HepG2 (cell line): ENCODE results near the gene SDF2. TPM values are rescaled to one million over a fixed set of nuclear protein-coding genes. Genes with fewer than 3 reads are reported as not detected.

Experiments used
- polyA plus RNA-seq, 8 experiments: library from polyadenylated mRNA; depleted of rRNA in 3 of 8; stranded (reverse) in 7 of 8; unstranded in 1 of 8; fragments of >200 nt; fragmentation: Illumina TruSeq in 4 of 8; extraction: Trizol in 4 of 8; gene quantifications; 2 replicates each; pipeline versions ENCODE4 v1.2.1 to v1.2.3, GENCODE V29; 2011 to 2016; ENCODE audit warnings: low read depth in 4 of 8, missing spikeins in 1 of 8, mixed read lengths in 1 of 8; ENCODE audit not compliant: insufficient read depth in 1 of 8
- total RNA-seq, 5 experiments: library from RNA; depleted of rRNA; stranded (reverse); fragments of >200 nt; fragmentation: Illumina TruSeq; extraction: Trizol; gene quantifications; 2 replicates each; pipeline ENCODE4 v1.2.3, GENCODE V29; 2016; ENCODE audit warnings: low read depth in 1 of 5

SDF2 gene
- total and polyA plus RNA-seq, 2 of the 13 experiments (the other 11 are each of a cell fraction or from before 2014, with no cell fraction given): 58.2 to 58.4 TPM

Other genes with a start within 250 kb of the SDF2 start
- gene SLC13A2, start 188.3 kb downstream of the SDF2 start, total RNA-seq (2016; rRNA removed; fragmentation: Illumina TruSeq; extraction: Trizol): not detected in 2 replicates
- gene SLC13A2, start 188.3 kb downstream of the SDF2 start, polyA plus RNA-seq (2011; rRNA removed): 0.07 TPM in 1 of 2 replicates, not detected in the other
- not detected in 2 replicates for gene FOXN1, start 155.6 kb downstream of the SDF2 start, total RNA-seq (2016; rRNA removed; fragmentation: Illumina TruSeq; extraction: Trizol)
- 0.01 TPM in 1 of 2 replicates, not detected in the other for gene FOXN1, start 155.6 kb downstream of the SDF2 start, polyA plus RNA-seq (2011; rRNA removed)
- 7.8 and 10.4 TPM in 2 replicates for gene UNC119, start 109.3 kb downstream of the SDF2 start, total RNA-seq (2016; rRNA removed; fragmentation: Illumina TruSeq; extraction: Trizol)
- gene UNC119, start 109.3 kb downstream of the SDF2 start, polyA plus RNA-seq (2011; rRNA removed): 57.6 and 63.1 TPM in 2 replicates
- gene PIGS, start 90.4 kb downstream of the SDF2 start, total RNA-seq (2016; rRNA removed; fragmentation: Illumina TruSeq; extraction: Trizol): 26.6 and 42.6 TPM in 2 replicates
- gene PIGS, start 90.4 kb downstream of the SDF2 start, polyA plus RNA-seq (2011; rRNA removed): 23.5 and 31.7 TPM in 2 replicates
- 15.4 and 16.9 TPM in 2 replicates for gene ALDOC, start 85.0 kb downstream of the SDF2 start, total RNA-seq (2016; rRNA removed; fragmentation: Illumina TruSeq; extraction: Trizol)
- gene ALDOC, start 85.0 kb downstream of the SDF2 start, polyA plus RNA-seq (2011; rRNA removed): 60.9 and 86.5 TPM in 2 replicates
- gene SPAG5, start 62.9 kb downstream of the SDF2 start, total RNA-seq (2016; rRNA removed; fragmentation: Illumina TruSeq; extraction: Trizol): 98.0 and 105 TPM in 2 replicates
- 28.2 and 41.4 TPM in 2 replicates for gene SPAG5, start 62.9 kb downstream of the SDF2 start, polyA plus RNA-seq (2011; rRNA removed)
- 1.9 and 5.0 TPM in 2 replicates for gene RSKR, start 47.7 kb downstream of the SDF2 start, total RNA-seq (2016; rRNA removed; fragmentation: Illumina TruSeq; extraction: Trizol)
- gene RSKR, start 47.7 kb downstream of the SDF2 start, polyA plus RNA-seq (2011; rRNA removed): 8.6 and 10.4 TPM in 2 replicates
- gene BLTP2, start 16.7 kb downstream of the SDF2 start, total RNA-seq (2016; rRNA removed; fragmentation: Illumina TruSeq; extraction: Trizol): 61.0 and 66.7 TPM in 2 replicates
- gene BLTP2, start 16.7 kb downstream of the SDF2 start, polyA plus RNA-seq (2011; rRNA removed): 66.9 and 80.9 TPM in 2 replicates
- gene SUPT6H, start 299 bp upstream of the SDF2 start, total RNA-seq (2016; rRNA removed; fragmentation: Illumina TruSeq; extraction: Trizol): 39.9 TPM in 2 replicates
- gene SUPT6H, start 299 bp upstream of the SDF2 start, polyA plus RNA-seq (2011; rRNA removed): 32.7 and 38.0 TPM in 2 replicates
- gene PROCA1, start 50.0 kb upstream of the SDF2 start, total RNA-seq (2016; rRNA removed; fragmentation: Illumina TruSeq; extraction: Trizol): 0.31 and 0.73 TPM in 2 replicates
- 0.82 and 1.5 TPM in 2 replicates for gene PROCA1, start 50.0 kb upstream of the SDF2 start, polyA plus RNA-seq (2011; rRNA removed)
- 0.49 TPM in 1 of 2 replicates, not detected in the other for gene RAB34, start 56.0 kb upstream of the SDF2 start, total RNA-seq (2016; rRNA removed; fragmentation: Illumina TruSeq; extraction: Trizol)
- not detected in 2 replicates for gene RAB34, start 56.0 kb upstream of the SDF2 start, polyA plus RNA-seq (2011; rRNA removed)
- 1,771 and 1,936 TPM in 2 replicates for gene RPL23A, start 58.1 kb upstream of the SDF2 start, total RNA-seq (2016; rRNA removed; fragmentation: Illumina TruSeq; extraction: Trizol)
- gene RPL23A, start 58.1 kb upstream of the SDF2 start, polyA plus RNA-seq (2011; rRNA removed): 1,550 and 1,876 TPM in 2 replicates
- 9.6 and 19.6 TPM in 2 replicates for gene TLCD1, start 64.3 kb upstream of the SDF2 start, total RNA-seq (2016; rRNA removed; fragmentation: Illumina TruSeq; extraction: Trizol)
- 14.9 and 18.1 TPM in 2 replicates for gene TLCD1, start 64.3 kb upstream of the SDF2 start, polyA plus RNA-seq (2011; rRNA removed)
- 4.3 and 5.8 TPM in 2 replicates for gene NEK8, start 66.9 kb upstream of the SDF2 start, total RNA-seq (2016; rRNA removed; fragmentation: Illumina TruSeq; extraction: Trizol)
- 13.5 and 15.6 TPM in 2 replicates for gene NEK8, start 66.9 kb upstream of the SDF2 start, polyA plus RNA-seq (2011; rRNA removed)
- gene TRAF4, start 82.1 kb upstream of the SDF2 start, total RNA-seq (2016; rRNA removed; fragmentation: Illumina TruSeq; extraction: Trizol): 56.6 and 89.9 TPM in 2 replicates
- 86.0 and 108 TPM in 2 replicates for gene TRAF4, start 82.1 kb upstream of the SDF2 start, polyA plus RNA-seq (2011; rRNA removed)
- 3.5 and 4.7 TPM in 2 replicates for gene FAM222B, start 180.9 kb upstream of the SDF2 start, total RNA-seq (2016; rRNA removed; fragmentation: Illumina TruSeq; extraction: Trizol)
- 7.3 TPM in 2 replicates for gene FAM222B, start 180.9 kb upstream of the SDF2 start, polyA plus RNA-seq (2011; rRNA removed)
- gene ERAL1, start 193.1 kb upstream of the SDF2 start, total RNA-seq (2016; rRNA removed; fragmentation: Illumina TruSeq; extraction: Trizol): 46.9 and 50.7 TPM in 2 replicates
- 72.2 and 73.5 TPM in 2 replicates for gene ERAL1, start 193.1 kb upstream of the SDF2 start, polyA plus RNA-seq (2011; rRNA removed)
- 54.3 and 60.7 TPM in 2 replicates for gene FLOT2, start 235.8 kb upstream of the SDF2 start, total RNA-seq (2016; rRNA removed; fragmentation: Illumina TruSeq; extraction: Trizol)
- 54.5 and 60.6 TPM in 2 replicates for gene FLOT2, start 235.8 kb upstream of the SDF2 start, polyA plus RNA-seq (2011; rRNA removed)
- gene DHRS13, start 241.2 kb upstream of the SDF2 start, total RNA-seq (2016; rRNA removed; fragmentation: Illumina TruSeq; extraction: Trizol): 7.6 and 12.6 TPM in 2 replicates
- gene DHRS13, start 241.2 kb upstream of the SDF2 start, polyA plus RNA-seq (2011; rRNA removed): 11.8 and 14.9 TPM in 2 replicates